HCT116 (cell line): ENCODE results near the gene VRK3. TPM values are rescaled to one million over a fixed set of nuclear protein-coding genes. Genes with fewer than 3 reads are reported as not detected.

Experiments used
- ATAC-seq: fragments of 200-7000 bp; cut with Tn5 transposase; 2 replicates; pipeline ENCODE4 v1.9.1; 2020; ENCODE audit warnings: mild to moderate bottlenecking, moderate library complexity
- BruUV-seq: library from RNA; stranded (reverse); fragments of 400-500 nt; replicated peaks from 2 replicates; lab custom pipeline; 2021; lab: Mats Ljungman, UMichigan
- CTCF ChIA-PET: fragments of 300-600 bp; sonication (Branson Sonifier 250); formaldehyde crosslinking; loops from one replicate; lab custom pipeline; 2021; ENCODE audit warnings: antibody characterized with exemption; lab: Charles Lee
- POLR2A ChIA-PET: fragments of 300-600, 350-600 bp; sonication (Branson Sonifier 250); formaldehyde crosslinking; loops from one replicate; lab custom pipeline; 2021; ENCODE audit warnings: antibody characterized with exemption; lab: Charles Lee
- RAD21 ChIA-PET, 2 experiments: fragments of 300-600 bp; sonication (Branson Sonifier 250); formaldehyde crosslinking; loops; one replicate each; lab custom pipeline; 2023; ENCODE audit warnings: low total read pairs in 2 of 2; ENCODE audit not compliant: uncharacterized antibody in 2 of 2, unreplicated experiment in 2 of 2, low non-redundant PET in 1 of 2; lab: Charles Lee
- DNase-seq: peaks from one replicate; pipeline ENCODE4 v3.0.0-alpha.2; 2010; ENCODE audit warnings: low read depth, low spot score
- H2AFZ ChIP-seq: fragments of 200-600 bp; shearing (Covaris generic), sonication (generic); 2 replicates; pipeline ENCODE4 v1.6.1; 2017; ENCODE audit warnings: low read depth, mixed run types, mixed read lengths, antibody characterized with exemption, low read length; ENCODE audit not compliant: poor library complexity, severe bottlenecking
- H3K27ac ChIP-seq: 2 replicates; pipeline ENCODE4 v1.5.1; 2012; ENCODE audit warnings: low read depth, low read length
- H3K27me3 ChIP-seq: fragments of 200-600 bp; sonication (generic); 2 replicates; pipeline ENCODE4 v1.6.1; 2016; ENCODE audit warnings: mixed run types, low read length, mixed read lengths; ENCODE audit not compliant: insufficient read depth
- H3K36me3 ChIP-seq, 2 experiments: fragments of 200-500 bp in 1 of 2; fragments of 200-600 bp in 1 of 2; sonication (Bioruptor generic) in 1 of 2; sonication (generic) in 1 of 2; 2 replicates each; pipeline versions ENCODE4 v1.5.1 to v1.6.1; 2014 to 2016; ENCODE audit warnings: low read length in 2 of 2, inconsistent platforms in 1 of 2, mixed read lengths in 1 of 2, mixed run types in 1 of 2; ENCODE audit not compliant: insufficient read depth in 2 of 2, control insufficient read depth in 1 of 2
- H3K4me1 ChIP-seq, 2 experiments: fragments of 200-600 bp in 1 of 2; sonication (generic) in 1 of 2; 2 replicates each; pipeline versions ENCODE4 v1.5.1 to v1.6.1; 2012 to 2017; ENCODE audit warnings: low read length in 2 of 2, inconsistent platforms in 1 of 2, mild to moderate bottlenecking in 1 of 2, mixed read lengths in 1 of 2, mixed run types in 1 of 2, moderate library complexity in 1 of 2; ENCODE audit not compliant: insufficient read depth in 2 of 2, control insufficient read depth in 1 of 2
- H3K4me2 ChIP-seq: fragments of 200-600 bp; sonication (generic); 2 replicates; pipeline ENCODE4 v1.6.1; 2017; ENCODE audit warnings: mixed run types, low read length, mixed read lengths
- H3K4me3 ChIP-seq, 2 experiments: fragments of 200-600 bp in 1 of 2; sonication (generic) in 1 of 2; replicated peaks in 1 of 2; 2 replicates each; pipeline ENCODE4 v1.5.1; 2011 to 2016; ENCODE audit warnings: low read length in 2 of 2, control low read depth in 1 of 2, low read depth in 1 of 2, mild to moderate bottlenecking in 1 of 2, mixed read lengths in 1 of 2, mixed run types in 1 of 2
- H3K79me2 ChIP-seq: fragments of 200-600 bp; sonication (generic); 2 replicates; pipeline ENCODE4 v1.6.1; 2017; ENCODE audit warnings: mild to moderate bottlenecking, mixed run types, low read length, moderate library complexity, mixed read lengths; ENCODE audit not compliant: insufficient read depth
- H3K9ac ChIP-seq: fragments of 200-600 bp; sonication (generic); 2 replicates; pipeline ENCODE4 v1.6.1; 2016; ENCODE audit warnings: low read length, mixed read lengths
- H3K9me2 ChIP-seq: fragments of 200-600 bp; sonication (generic), shearing (Covaris generic); 2 replicates; pipeline ENCODE4 v1.6.1; 2017; ENCODE audit warnings: mixed run types, mild to moderate bottlenecking, moderate library complexity; ENCODE audit not compliant: insufficient read depth
- H3K9me3 ChIP-seq, 2 experiments: fragments of 200-500 bp in 1 of 2; fragments of 200-600 bp in 1 of 2; sonication (Bioruptor generic) in 1 of 2; sonication (generic) in 1 of 2; 2 replicates each; pipeline ENCODE4 v1.6.1; 2014 to 2017; ENCODE audit warnings: low read length in 2 of 2, mixed read lengths in 2 of 2, inconsistent platforms in 1 of 2, low read depth in 1 of 2, mild to moderate bottlenecking in 1 of 2, mixed run types in 1 of 2, moderate library complexity in 1 of 2; ENCODE audit not compliant: control insufficient read depth in 1 of 2, insufficient read depth in 1 of 2
- H4K20me1 ChIP-seq: fragments of 200-600 bp; sonication (generic), shearing (Covaris generic); 2 replicates; pipeline ENCODE4 v1.6.1; 2017; ENCODE audit warnings: mixed run types, mild to moderate bottlenecking, moderate library complexity; ENCODE audit not compliant: insufficient read depth
- CEBPB ChIP-seq: IDR thresholded peaks from 2 replicates; pipeline ENCODE4 v1.6.1; 2012; ENCODE audit warnings: low read depth
- ELF1 ChIP-seq: IDR thresholded peaks from 2 replicates; pipeline ENCODE4 v1.6.1; 2012; ENCODE audit warnings: low read depth, borderline replicate concordance
- EZH2 ChIP-seq: fragments of 200-600 bp; sonication (generic); IDR thresholded peaks from 2 replicates; pipeline ENCODE4 v1.6.1; 2017; ENCODE audit warnings: antibody characterized with exemption, mixed run types
- POLR2A ChIP-seq: IDR thresholded peaks from 2 replicates; pipeline ENCODE4 v1.7.0; 2011; ENCODE audit warnings: borderline replicate concordance; ENCODE audit not compliant: insufficient read depth, insufficient read length; ENCODE audit errors: extremely low read depth
- RAD21 ChIP-seq: IDR thresholded peaks from 2 replicates; pipeline ENCODE4 v1.6.1; 2012; ENCODE audit warnings: low read depth, mild to moderate bottlenecking
- ZBTB33 ChIP-seq: IDR thresholded peaks from 2 replicates; pipeline ENCODE4 v1.6.1; 2011; ENCODE audit warnings: mild to moderate bottlenecking, low read length, moderate library complexity; ENCODE audit not compliant: insufficient replicate concordance; ENCODE audit errors: extremely low read depth
- intact Hi-C: fragments of 100-400 bp; cut with micrococcal nuclease; formaldehyde crosslinking; loops from 2 replicates; pipeline ENCODE4 v1.10.0; 2022
- total RNA-seq: library from RNA; stranded (reverse); gene quantifications from one replicate; pipeline ENCODE4 v1.2.1, GENCODE V29; 2021; ENCODE audit not compliant: unreplicated experiment
- TF ChIP-seq, protein P1 (sequence below), 3 experiments: fragments of 200-600 bp in 1 of 3; sonication (generic) in 1 of 3; IDR thresholded peaks in 2 of 3; conservative IDR thresholded peaks in 1 of 3; 2 replicates each; pipeline ENCODE4 v1.5.1; 2012 to 2017; ENCODE audit warnings: low read depth in 2 of 3, low read length in 2 of 3, antibody characterized with exemption in 1 of 3, borderline replicate concordance in 1 of 3, control low read depth in 1 of 3, mild to moderate bottlenecking in 1 of 3, mixed read lengths in 1 of 3, mixed run types in 1 of 3, moderate library complexity in 1 of 3; ENCODE audit not compliant: insufficient read depth in 1 of 3
- TF ChIP-seq, protein P2 (sequence below): IDR thresholded peaks from 2 replicates; pipeline ENCODE4 v1.6.1; 2012

The VRK3 gene
- total RNA-seq, 1 experiment from 2014 or later, result 44.0 TPM

DNA sequence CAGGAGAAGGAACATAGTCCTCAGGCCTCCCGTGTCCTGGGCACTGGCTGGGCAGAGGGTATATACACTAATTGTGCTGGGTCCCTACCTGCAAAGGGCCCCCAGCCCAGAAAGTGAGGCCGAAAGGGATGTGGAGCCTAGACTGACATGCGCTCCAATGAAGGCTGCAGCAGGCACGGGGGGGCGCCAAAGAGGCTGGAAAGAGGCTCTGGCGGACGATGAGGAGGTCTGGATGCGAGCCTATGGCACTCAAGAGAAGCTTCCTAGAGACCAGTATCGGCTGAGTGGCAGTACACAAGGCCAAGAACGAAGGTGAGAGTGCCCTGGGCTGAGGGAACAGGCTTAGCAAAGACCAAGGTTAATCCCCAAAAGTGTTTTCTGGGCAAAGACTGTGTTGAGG lies 16.6 kb downstream of the VRK3 start:
- ChIA-PET POLR2A (no interaction called here), RAD21 (no interaction called here)

DNA sequence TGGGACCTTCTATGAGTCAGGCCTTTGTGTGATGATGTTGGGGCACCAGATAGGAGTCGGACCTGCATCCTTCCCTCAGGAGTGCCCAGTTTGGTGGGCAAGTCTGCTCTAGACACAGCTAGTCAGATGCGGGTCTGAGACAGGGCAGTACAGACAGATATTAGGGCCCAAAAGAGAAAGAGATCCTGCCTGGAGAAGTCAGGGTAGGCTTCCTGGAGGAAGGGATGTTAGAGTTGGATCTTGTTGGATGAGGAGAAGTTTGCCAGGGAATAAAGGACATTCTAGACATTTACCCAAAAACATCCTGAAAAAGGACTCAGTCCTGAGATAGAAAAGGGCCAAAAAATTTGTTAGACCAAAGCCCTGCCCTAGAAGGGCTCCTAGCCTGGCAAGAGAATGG lies 17.2 kb downstream of the VRK3 start:
- ChIA-PET POLR2A (no interaction called here), CTCF (no interaction called here)
- no peak overlapping the region for H3K4me3 ChIP-seq
- no peak overlapping the region for H3K9ac ChIP-seq
- peaks cover 21 to 28% of the 10 kb centered on the region in 2 experiments for H3K4me1 ChIP-seq
- intact Hi-C loops, result no loop called here
- H3K27ac ChIP-seq, result no peak overlapping the region
- no peak for ATAC-seq
- no peak overlapping the region for H3K4me2 ChIP-seq
- no peak for TF ChIP-seq EZH2
- TF ChIP-seq, protein P1, sequence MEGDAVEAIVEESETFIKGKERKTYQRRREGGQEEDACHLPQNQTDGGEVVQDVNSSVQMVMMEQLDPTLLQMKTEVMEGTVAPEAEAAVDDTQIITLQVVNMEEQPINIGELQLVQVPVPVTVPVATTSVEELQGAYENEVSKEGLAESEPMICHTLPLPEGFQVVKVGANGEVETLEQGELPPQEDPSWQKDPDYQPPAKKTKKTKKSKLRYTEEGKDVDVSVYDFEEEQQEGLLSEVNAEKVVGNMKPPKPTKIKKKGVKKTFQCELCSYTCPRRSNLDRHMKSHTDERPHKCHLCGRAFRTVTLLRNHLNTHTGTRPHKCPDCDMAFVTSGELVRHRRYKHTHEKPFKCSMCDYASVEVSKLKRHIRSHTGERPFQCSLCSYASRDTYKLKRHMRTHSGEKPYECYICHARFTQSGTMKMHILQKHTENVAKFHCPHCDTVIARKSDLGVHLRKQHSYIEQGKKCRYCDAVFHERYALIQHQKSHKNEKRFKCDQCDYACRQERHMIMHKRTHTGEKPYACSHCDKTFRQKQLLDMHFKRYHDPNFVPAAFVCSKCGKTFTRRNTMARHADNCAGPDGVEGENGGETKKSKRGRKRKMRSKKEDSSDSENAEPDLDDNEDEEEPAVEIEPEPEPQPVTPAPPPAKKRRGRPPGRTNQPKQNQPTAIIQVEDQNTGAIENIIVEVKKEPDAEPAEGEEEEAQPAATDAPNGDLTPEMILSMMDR (IDR thresholded peaks at IDR 0.05 in 2 of 3, conservative IDR thresholded peaks at IDR 0.05 in 1 of 3; ENCODE audit: borderline replicate concordance in 1 of 3, insufficient read depth in 1 of 3, low read depth in 2 of 3, low read length in 2 of 3), result no peak
- no peak for TF ChIP-seq RAD21
- no peak for TF ChIP-seq POLR2A
- TF ChIP-seq ZBTB33, result no peak
- TF ChIP-seq CEBPB, result no peak
- TF ChIP-seq ELF1, result no peak
- TF ChIP-seq, all 23 proteins: peak for 0
- BruUV-seq, result no TSS peak
- RAD21 ChIA-PET, result no interaction called here
- H3K9me2 ChIP-seq, result no peaks in the 10 kb centered on the region
- H3K9me3 ChIP-seq, result no peaks in the 10 kb centered on the region
- H3K36me3 ChIP-seq, result peaks cover 13% of the 10 kb centered on the region in 2 experiments; a peak in 3 of 4 replicates
- H4K20me1 ChIP-seq, result no peaks in the 10 kb centered on the region
- no peak overlapping the region for H2AFZ ChIP-seq
- DNase-seq, result no peak
- peaks cover 6% of the 10 kb centered on the region; the same call in 1 of the 2 replicates for H3K79me2 ChIP-seq
- no peaks in the 10 kb centered on the region for H3K27me3 ChIP-seq

More for the DNA sequence above, 16.6 kb downstream of the VRK3 start:
- Histone ChIP-seq H3K27ac (no peak overlapping the region), H3K9me3 (no peaks in the 10 kb centered on the region), H3K9me2 (no peaks in the 10 kb centered on the region), H3K4me3 (no peak overlapping the region), H3K9ac (no peak overlapping the region), H4K20me1 (no peaks in the 10 kb centered on the region)
- TF ChIP-seq, protein P1 (IDR thresholded peaks at IDR 0.05 in 2 of 3, conservative IDR thresholded peaks at IDR 0.05 in 1 of 3; ENCODE audit: borderline replicate concordance in 1 of 3, insufficient read depth in 1 of 3, low read depth in 2 of 3, low read length in 2 of 3), result peak; percentile 30 to 48 (median 45); a peak in 4 of 6 replicates
- peak; percentile 44; the same call in 1 of the 2 replicates for TF ChIP-seq RAD21
- TF ChIP-seq, protein P2, sequence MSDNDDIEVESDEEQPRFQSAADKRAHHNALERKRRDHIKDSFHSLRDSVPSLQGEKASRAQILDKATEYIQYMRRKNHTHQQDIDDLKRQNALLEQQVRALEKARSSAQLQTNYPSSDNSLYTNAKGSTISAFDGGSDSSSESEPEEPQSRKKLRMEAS, result no peak
- TF ChIP-seq, all 23 proteins: peak for 2
- Histone ChIP-seq H3K4me1 (peaks cover 15 to 22% of the 10 kb centered on the region in 2 experiments), H2AFZ (no peak overlapping the region), H3K27me3 (no peaks in the 10 kb centered on the region), H3K36me3 (peaks cover 12 to 15% of the 10 kb centered on the region in 2 experiments; a peak in 3 of 4 replicates), H3K79me2 (peaks cover 2% of the 10 kb centered on the region; the same call in 1 of the 2 replicates), H3K4me2 (no peak overlapping the region)
- ATAC-seq, result peak; percentile 30; the same call in 1 of the 2 replicates
- DNase-seq, result no peak
- no TSS peak for BruUV-seq
- CTCF ChIA-PET, result no interaction called here
- intact Hi-C loops, result no loop called here
